RWPE1 (cell line): ENCODE measurements around the gene GOLPH3L.
"Not testable (repeated sequence)": the region's sequence is repeated elsewhere in the genome, so short reads cannot be mapped to it uniquely, and the experiment has no call there.

Experiments used
- CTCF ChIA-PET: fragments of 350-600 bp; sonication (Branson Sonifier 250); formaldehyde crosslinking; extraction: SDS; loops from one replicate; lab custom pipeline; 2021; lab: Yijun Ruan, JAX
- POLR2A ChIA-PET: fragments of 400-600 bp; formaldehyde crosslinking; extraction: SDS; loops from one replicate; lab custom pipeline; 2020; ENCODE audit warnings: antibody characterized with exemption; ENCODE audit not compliant: low non-redundant PET; lab: Yijun Ruan, JAX
- DNase-seq: peaks from one replicate; pipeline ENCODE4 v3.0.0; 2012; ENCODE audit warnings: low spot score
- H3K27ac ChIP-seq: fragments of 450-650 bp; 2 replicates; pipeline ENCODE4 v1.5.1; 2017
- TF ChIP-seq, protein P1 (sequence below): fragments of 450-650 bp; conservative IDR thresholded peaks from 2 replicates; pipeline ENCODE4 v1.5.1; 2017; ENCODE audit warnings: low read depth, mild to moderate bottlenecking

GOLPH3L gene

GRCh38 chr1:150627826-150628410 lies 69.0 kb downstream of the GOLPH3L start:
- ChIA-PET CTCF (interaction anchor here (0.6 kb wide), 2 partner anchors 46 to 105 kb away, joined by 3 to 4 read pairs; no protein-coding TSS in a partner anchor), POLR2A (interaction anchor here (0.5 to 1.2 kb wide), 3 partner anchors 11 to 49 kb away, joined by 3 to 8 read pairs (median 4); partner anchors contain the start of gene MCL1)
- no peak for DNase-seq
- no peak overlapping the region for H3K27ac ChIP-seq
- TF ChIP-seq, protein P1, sequence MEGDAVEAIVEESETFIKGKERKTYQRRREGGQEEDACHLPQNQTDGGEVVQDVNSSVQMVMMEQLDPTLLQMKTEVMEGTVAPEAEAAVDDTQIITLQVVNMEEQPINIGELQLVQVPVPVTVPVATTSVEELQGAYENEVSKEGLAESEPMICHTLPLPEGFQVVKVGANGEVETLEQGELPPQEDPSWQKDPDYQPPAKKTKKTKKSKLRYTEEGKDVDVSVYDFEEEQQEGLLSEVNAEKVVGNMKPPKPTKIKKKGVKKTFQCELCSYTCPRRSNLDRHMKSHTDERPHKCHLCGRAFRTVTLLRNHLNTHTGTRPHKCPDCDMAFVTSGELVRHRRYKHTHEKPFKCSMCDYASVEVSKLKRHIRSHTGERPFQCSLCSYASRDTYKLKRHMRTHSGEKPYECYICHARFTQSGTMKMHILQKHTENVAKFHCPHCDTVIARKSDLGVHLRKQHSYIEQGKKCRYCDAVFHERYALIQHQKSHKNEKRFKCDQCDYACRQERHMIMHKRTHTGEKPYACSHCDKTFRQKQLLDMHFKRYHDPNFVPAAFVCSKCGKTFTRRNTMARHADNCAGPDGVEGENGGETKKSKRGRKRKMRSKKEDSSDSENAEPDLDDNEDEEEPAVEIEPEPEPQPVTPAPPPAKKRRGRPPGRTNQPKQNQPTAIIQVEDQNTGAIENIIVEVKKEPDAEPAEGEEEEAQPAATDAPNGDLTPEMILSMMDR: no peak

DNA sequence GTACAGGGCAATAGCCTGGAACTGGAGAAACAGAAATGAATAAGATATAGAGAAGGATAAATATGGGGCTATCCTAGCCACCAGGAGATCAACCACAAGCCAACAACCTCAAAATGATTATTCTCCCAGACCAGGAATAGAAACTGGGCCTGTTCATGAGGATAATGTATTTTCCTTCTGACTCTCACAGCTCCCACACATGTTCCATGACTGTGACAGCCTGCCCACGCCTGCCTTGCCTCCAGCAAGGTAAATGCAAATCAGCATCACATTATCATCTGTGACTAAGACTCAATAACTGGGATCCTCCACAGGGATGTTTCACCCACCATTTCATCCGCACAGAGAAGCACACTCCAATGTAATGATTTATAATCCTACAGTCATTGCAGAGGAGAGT lies 70.8 kb downstream of the GOLPH3L start:
- POLR2A ChIA-PET: no interaction called here
- CTCF ChIA-PET: no interaction called here
- peak; percentile 52 for DNase-seq
- TF ChIP-seq, protein P1: no peak
- H3K27ac ChIP-seq: peak overlapping the region; percentile 36

DNA sequence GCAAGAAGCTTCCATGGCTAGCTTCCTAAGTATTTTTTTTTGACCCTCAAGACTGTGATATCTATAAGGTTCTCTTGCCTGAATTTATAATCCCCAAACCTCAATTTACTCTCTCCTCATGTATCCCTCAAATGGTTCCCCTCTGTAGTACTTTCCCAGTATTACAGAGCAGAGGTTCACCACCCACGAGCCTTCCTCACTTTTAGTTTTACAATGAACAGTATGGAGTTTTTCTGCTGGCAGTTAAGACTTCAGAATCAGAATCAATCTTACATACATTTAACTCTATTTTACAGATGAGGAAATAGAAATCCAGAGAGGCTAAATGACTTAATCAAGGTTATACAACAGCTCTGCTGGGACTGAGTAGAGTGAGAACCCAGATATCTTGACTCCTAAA lies 72.4 kb downstream of the GOLPH3L start:
- not testable (repeated sequence) for DNase-seq
- ChIA-PET POLR2A (interaction anchor here (0.7 kb wide), 1 partner anchor 45 kb away, joined by 3 read pairs; the partner anchor contains the start of gene MCL1), CTCF (interaction anchor here (0.6 to 0.7 kb wide), 2 partner anchors 40 to 45 kb away, joined by 5 read pairs; partner anchors contain the start of gene MCL1)

GRCh38 chr1:150624134-150624533 lies 72.8 kb downstream of the GOLPH3L start:
- CTCF ChIA-PET: interaction anchor here (0.6 to 0.7 kb wide), 3 partner anchors 39 to 278 kb away, joined by 3 to 5 read pairs (median 5); partner anchors contain the start of gene MCL1
- POLR2A ChIA-PET: interaction anchor here (0.7 kb wide), 1 partner anchor 44 kb away, joined by 3 read pairs; the partner anchor contains the start of gene MCL1

More for the DNA sequence above, 72.4 kb downstream of the GOLPH3L start:
- peak overlapping the region; percentile 41 for H3K27ac ChIP-seq

DNA sequence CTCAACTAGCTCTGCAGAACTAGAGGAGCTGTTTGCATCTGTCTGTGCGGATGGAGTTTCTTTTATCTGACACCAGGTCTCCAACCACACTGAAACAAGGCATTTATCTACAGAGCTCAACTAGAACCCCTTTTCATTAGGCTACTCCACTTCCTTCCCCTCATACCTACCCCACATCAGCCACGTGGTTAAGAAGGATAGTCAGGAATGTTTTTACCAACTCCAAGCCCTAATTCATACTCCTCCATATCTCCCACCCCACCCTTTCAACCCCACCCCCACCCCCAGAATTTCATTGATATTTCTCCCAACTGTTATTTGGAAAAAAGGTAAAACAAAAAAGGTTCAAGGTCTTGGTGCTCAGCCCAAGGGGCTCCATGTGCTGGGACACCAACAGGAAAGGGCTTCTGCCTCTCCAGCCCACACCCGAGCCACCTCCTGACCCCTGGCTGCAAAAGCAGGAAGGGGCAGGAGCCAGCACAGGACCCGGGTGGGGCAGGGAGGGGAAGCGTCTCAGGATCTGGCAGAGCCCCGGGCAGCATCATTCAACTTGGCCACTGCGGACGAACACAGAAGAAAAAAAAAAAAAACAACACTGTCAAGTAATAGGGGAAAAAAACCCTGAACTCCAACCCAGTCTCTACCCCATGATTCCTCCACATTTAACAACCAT lies 74.5 kb downstream of the GOLPH3L start:
- POLR2A ChIA-PET: no interaction called here
- peak overlapping the region; percentile 61 for H3K27ac ChIP-seq

More at GRCh38 chr1:150624134-150624533, 72.8 kb downstream of the GOLPH3L start:
- peak; percentile 62 for DNase-seq
- peak overlapping the region; percentile 41 for H3K27ac ChIP-seq

DNA sequence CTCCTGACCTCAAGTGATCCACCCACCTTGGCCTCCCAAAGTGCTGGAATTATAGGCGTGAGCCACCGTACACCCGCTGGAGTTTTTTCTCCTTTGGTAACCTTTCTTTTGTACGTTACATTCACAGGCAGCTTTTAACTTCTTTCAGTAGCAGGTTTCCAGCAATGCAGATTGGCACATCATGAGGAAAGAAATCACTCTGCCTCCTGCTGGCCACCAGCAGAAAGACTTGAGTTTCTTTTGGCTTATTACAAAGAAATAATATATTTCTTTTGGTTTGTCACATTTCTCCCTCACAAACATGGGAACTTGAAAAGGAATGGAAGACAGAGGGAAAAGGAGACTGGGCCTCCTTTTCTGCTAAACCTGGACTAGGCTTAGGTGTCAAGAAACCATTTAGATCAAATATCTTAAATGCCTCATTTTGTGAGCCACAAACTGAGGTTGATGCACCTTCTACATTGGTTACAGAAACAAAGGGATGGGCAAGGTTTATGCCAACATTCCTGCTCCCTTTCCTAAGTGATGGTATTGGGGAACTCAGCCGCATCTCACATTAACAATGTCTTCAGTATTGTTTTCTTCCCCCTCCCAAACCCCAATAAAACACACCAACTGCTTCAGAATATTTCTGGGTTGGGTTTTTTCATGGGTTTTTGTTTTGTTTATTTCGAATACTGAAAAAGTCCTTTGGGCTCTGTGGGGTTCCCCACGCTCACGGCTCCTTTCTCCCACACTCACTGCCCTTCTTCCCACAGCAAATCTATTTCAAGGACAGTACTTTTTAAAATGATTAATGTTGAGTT lies 75.3 kb downstream of the GOLPH3L start:
- CTCF ChIA-PET: interaction anchor here (0.6 kb wide), 1 partner anchor 10 kb away, joined by 7 read pairs; no protein-coding TSS in a partner anchor
- POLR2A ChIA-PET: no interaction called here
- H3K27ac ChIP-seq: peak overlapping the region; percentile 69
- TF ChIP-seq, protein P1: peak; percentile 46
- DNase-seq: no peak

More for the DNA sequence above, 74.5 kb downstream of the GOLPH3L start:
- TF ChIP-seq, protein P1: no peak
- CTCF ChIA-PET: interaction anchor here (0.7 kb wide), 1 partner anchor 130 kb away, joined by 3 read pairs; no protein-coding TSS in a partner anchor
- no peak for DNase-seq

DNA sequence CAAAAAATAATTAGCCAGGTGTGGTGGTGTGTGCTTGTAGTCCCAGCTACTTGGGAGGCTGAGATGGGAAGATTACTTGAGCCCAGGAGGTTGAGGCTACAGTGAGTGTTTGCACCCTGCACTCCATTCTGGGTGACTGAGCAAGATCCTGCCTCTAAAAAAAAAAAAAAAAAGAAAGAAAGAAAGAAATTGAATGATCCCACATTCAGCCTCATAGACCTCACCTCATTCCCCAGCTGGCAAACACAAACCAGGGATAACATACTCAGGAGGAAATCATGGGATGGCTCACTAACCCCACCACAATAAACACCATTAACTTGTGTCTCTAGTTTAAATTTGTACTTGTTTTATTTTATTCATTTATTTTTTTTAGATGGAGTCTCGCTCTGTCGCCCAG lies 76.0 kb downstream of the GOLPH3L start:
- TF ChIP-seq, protein P1: no peak
- ChIA-PET POLR2A (interaction anchor here (0.6 kb wide), 1 partner anchor 59 kb away, joined by 3 read pairs; no protein-coding TSS in a partner anchor), CTCF (interaction anchor here (0.6 to 1.1 kb wide), 2 partner anchors 9 to 193 kb away, joined by 3 to 7 read pairs; no protein-coding TSS in a partner anchor)
- peak overlapping the region; percentile 69 for H3K27ac ChIP-seq
- no peak for DNase-seq
